Lung (tissue), 12 donors: ENCODE measurements around the gene PDPR. TPM values are rescaled to one million over a fixed set of nuclear protein-coding genes. Genes with fewer than 3 reads are reported as not detected.
"Not testable (repeated sequence)": the region's sequence is repeated elsewhere in the genome, so short reads cannot be mapped to it uniquely, and the experiment has no call there.

Experiments
- ATAC-seq: fragments of 200-7000 bp; cut with Tn5 transposase; one replicate; pipeline ENCODE4 v1.9.1; 2020; ENCODE audit warnings: moderate number of reproducible peaks; ENCODE audit not compliant: insufficient read depth, low FRiP score
- DNase-seq, 3 donors: peaks; one replicate each; pipeline ENCODE4 v3.0.0-alpha.2; 2013 to 2017
- H3K27ac ChIP-seq, 2 donors: one replicate each; pipeline ENCODE4 v1.5.1; 2013; ENCODE audit warnings: mild to moderate bottlenecking in 2 of 2, moderate library complexity in 2 of 2, control low read depth in 1 of 2, inconsistent platforms in 1 of 2, low read depth in 1 of 2, low read length in 1 of 2
- H3K27me3 ChIP-seq, 3 donors: one replicate each; pipeline ENCODE4 v1.5.1; 2013; ENCODE audit warnings: low read length in 2 of 3; ENCODE audit not compliant: control insufficient read depth in 3 of 3, insufficient read depth in 3 of 3
- H3K36me3 ChIP-seq, 4 donors: one replicate each; pipeline ENCODE4 v1.5.1; 2013; ENCODE audit warnings: low read length in 4 of 4, mild to moderate bottlenecking in 1 of 4, moderate library complexity in 1 of 4; ENCODE audit not compliant: control insufficient read depth in 4 of 4, insufficient read depth in 4 of 4
- H3K4me1 ChIP-seq, 5 donors: one replicate each; pipeline ENCODE4 v1.5.1; 2013; ENCODE audit warnings: low read length in 5 of 5, mild to moderate bottlenecking in 2 of 5, moderate library complexity in 1 of 5; ENCODE audit not compliant: control insufficient read depth in 5 of 5, insufficient read depth in 5 of 5
- H3K4me3 ChIP-seq: one replicate; pipeline ENCODE4 v1.5.1; 2013; ENCODE audit warnings: mild to moderate bottlenecking, control low read depth, moderate library complexity
- H3K9ac ChIP-seq, 2 donors: one replicate each; pipeline ENCODE4 v1.5.1; 2013; ENCODE audit warnings: low read length in 2 of 2, control low read depth in 1 of 2; ENCODE audit not compliant: insufficient read depth in 1 of 2
- H3K9me3 ChIP-seq, 4 donors: one replicate each; pipeline ENCODE4 v1.5.1; 2013; ENCODE audit warnings: low read length in 3 of 4, mild to moderate bottlenecking in 1 of 4, moderate library complexity in 1 of 4; ENCODE audit not compliant: control insufficient read depth in 4 of 4, insufficient read depth in 3 of 4
- WGBS, 2 donors: extraction: QIAGEN DNeasy Blood & Tissue Kit; methylation state at CpG; one replicate each; pipeline ENCODE4 v1.1.7; 2013; 5-methylcytosine and 5-hydroxymethylcytosine counted together
- polyA plus RNA-seq, 2 donors: library from polyadenylated mRNA; stranded (reverse); fragments of 200-250 nt; gene quantifications; one replicate each; pipeline ENCODE4 v1.2.1, GENCODE V29; 2013
- total RNA-seq, 2 donors: library from RNA; depleted of rRNA in 1 of 2; stranded (reverse); fragments of >200 nt in 1 of 2; gene quantifications; one replicate each; pipeline ENCODE4 v1.2.1, GENCODE V29; 2014 to 2021
- TF ChIP-seq, protein P1 (sequence below): IDR thresholded peaks from 2 replicates; pipeline ENCODE4 v1.5.1; 2012; ENCODE audit warnings: mild to moderate bottlenecking; ENCODE audit errors: control extremely low read depth, extremely low read depth
- donor health status: control.
- donor health status: control.
- donor health status: Bipolar disorder and iron deficiency.
- donor health status: healthy.
- donor health status: DM: yes; HTN: yes; CAD: no.

The PDPR gene
- total and polyA plus RNA-seq, 4 donors, result 7.2 to 33.6 (median 18.4) TPM

DNA sequence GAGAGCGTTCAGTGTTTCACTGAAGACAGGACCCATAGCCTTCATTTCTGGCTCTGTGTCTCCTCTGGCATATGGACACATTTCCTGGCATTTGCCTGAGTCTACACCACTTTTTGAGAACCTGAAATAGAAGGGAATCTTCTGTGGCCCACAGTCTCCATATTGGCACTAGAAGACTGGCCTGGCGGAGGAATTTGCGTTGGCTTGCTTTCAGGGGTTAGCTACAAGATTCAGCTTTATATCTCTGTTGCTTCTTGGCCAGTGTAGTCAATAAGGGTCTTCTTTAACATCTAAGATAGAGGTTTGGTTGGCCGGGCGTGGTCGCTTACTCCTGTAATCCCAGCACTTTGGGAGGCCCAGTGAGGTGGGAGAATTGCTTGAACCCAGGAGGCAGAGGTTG, 46.7 kb downstream of the PDPR start:
- DNase-seq (no peak), ATAC-seq (no peak)
- TF ChIP-seq, protein P1, sequence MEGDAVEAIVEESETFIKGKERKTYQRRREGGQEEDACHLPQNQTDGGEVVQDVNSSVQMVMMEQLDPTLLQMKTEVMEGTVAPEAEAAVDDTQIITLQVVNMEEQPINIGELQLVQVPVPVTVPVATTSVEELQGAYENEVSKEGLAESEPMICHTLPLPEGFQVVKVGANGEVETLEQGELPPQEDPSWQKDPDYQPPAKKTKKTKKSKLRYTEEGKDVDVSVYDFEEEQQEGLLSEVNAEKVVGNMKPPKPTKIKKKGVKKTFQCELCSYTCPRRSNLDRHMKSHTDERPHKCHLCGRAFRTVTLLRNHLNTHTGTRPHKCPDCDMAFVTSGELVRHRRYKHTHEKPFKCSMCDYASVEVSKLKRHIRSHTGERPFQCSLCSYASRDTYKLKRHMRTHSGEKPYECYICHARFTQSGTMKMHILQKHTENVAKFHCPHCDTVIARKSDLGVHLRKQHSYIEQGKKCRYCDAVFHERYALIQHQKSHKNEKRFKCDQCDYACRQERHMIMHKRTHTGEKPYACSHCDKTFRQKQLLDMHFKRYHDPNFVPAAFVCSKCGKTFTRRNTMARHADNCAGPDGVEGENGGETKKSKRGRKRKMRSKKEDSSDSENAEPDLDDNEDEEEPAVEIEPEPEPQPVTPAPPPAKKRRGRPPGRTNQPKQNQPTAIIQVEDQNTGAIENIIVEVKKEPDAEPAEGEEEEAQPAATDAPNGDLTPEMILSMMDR, result no peak
- Histone ChIP-seq H3K4me3 (no peak overlapping the region), H3K4me1 (no peaks in the 10 kb centered on the region), H3K27me3 (no peaks in the 10 kb centered on the region), H3K9ac (no peak overlapping the region), H3K27ac (no peak overlapping the region), H3K9me3 (no peaks in the 10 kb centered on the region), H3K36me3 (peaks cover 24 to 53% (median 46%) of the 10 kb centered on the region in 4 donors)
- 96 to 99% methylated on average over 6 of the region's 6 CpGs for WGBS, 2 donors

DNA sequence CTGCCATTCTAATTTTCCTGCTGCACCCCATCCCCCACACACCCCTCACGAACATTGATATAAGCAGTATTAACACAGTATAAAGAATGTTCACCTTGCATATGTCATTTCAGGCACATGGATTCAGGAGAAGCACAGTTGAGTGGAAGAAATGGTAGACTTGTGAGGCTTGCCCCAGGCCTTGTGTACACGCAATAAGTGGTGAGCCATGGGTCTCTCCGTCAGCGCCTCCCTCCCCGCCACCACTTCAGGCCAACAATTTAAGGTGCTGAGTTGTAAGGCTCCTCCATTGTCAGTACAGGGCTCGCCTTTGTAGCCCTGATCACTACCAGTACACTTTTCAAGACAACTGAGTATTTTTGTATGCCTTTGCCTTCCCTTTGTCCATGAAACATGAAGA, 47.2 kb downstream of the PDPR start:
- no peak for ATAC-seq
- Histone ChIP-seq H3K27me3 (no peaks in the 10 kb centered on the region), H3K4me1 (no peaks in the 10 kb centered on the region), H3K9ac (no peak overlapping the region), H3K4me3 (no peak overlapping the region), H3K9me3 (no peaks in the 10 kb centered on the region), H3K27ac (no peak overlapping the region), H3K36me3 (peaks cover 22 to 49% (median 43%) of the 10 kb centered on the region in 4 donors)
- no peak for DNase-seq
- TF ChIP-seq, protein P1, result no peak
- WGBS, 2 donors, result 91 to 93% methylated on average over 6 of the region's 6 CpGs

GRCh38 chr16:70162041-70162451, 47.9 kb downstream of the PDPR start:
- TF ChIP-seq, protein P1, result no peak
- DNase-seq (no peak), ATAC-seq (no peak)
- Histone ChIP-seq H3K36me3 (peaks cover 21 to 42% (median 36%) of the 10 kb centered on the region in 4 donors), H3K27me3 (no peaks in the 10 kb centered on the region), H3K9ac (no peak overlapping the region), H3K27ac (no peak overlapping the region), H3K4me3 (no peak overlapping the region), H3K4me1 (no peaks in the 10 kb centered on the region), H3K9me3 (no peaks in the 10 kb centered on the region)
- 60 to 82% methylated on average over 7 of the region's 7 CpGs for WGBS, 2 donors

- DNase-seq (no peak), ATAC-seq (no peak)
- peaks cover 10 to 31% (median 24%) of the 10 kb centered on the region in 4 donors for H3K36me3 ChIP-seq
- TF ChIP-seq, protein P1, result no peak
- H3K27me3 ChIP-seq, result no peaks in the 10 kb centered on the region
- 90 to 94% methylated on average over 10 of the region's 10 CpGs for WGBS, 2 donors
- H3K4me3 ChIP-seq, result no peak overlapping the region
- H3K27ac ChIP-seq, result no peak overlapping the region
- H3K9ac ChIP-seq, result no peak overlapping the region
- H3K4me1 ChIP-seq, result no peaks in the 10 kb centered on the region
- H3K9me3 ChIP-seq, result no peaks in the 10 kb centered on the region
Measured at GRCh38 chr16:70163596-70163995, 49.5 kb downstream of the PDPR start.

DNA sequence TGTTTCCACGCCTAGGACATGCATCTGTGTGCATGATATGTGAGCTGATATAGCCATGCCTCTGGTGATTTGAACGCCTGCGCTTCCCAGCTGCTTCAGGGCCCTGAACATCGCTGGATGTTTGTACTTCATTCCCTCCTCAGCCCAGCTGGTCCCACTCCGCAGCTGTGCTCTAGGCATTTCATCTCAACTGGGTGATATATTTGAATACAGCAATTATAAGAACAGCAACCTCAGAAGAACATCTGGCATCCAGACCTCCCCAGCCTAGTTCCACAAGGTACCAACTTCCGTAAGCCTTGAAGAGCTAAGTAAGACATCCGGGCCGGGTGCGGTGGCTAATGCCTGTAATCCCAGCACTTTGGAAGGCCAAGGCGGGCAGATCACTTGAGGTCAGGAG, 52.6 kb downstream of the PDPR start:
- 95 to 100% methylated on average over 5 of the region's 10 CpGs for WGBS, 2 donors
- not testable (repeated sequence) for H3K4me1 ChIP-seq, H3K9me3 ChIP-seq, H3K36me3 ChIP-seq, H3K27me3 ChIP-seq, H3K27ac ChIP-seq, DNase-seq, ATAC-seq, H3K9ac ChIP-seq, H3K4me3 ChIP-seq
